Measurements from ENCODE around the gene MARCHF6. TPM values are rescaled to one million over a fixed set of nuclear protein-coding genes. Genes with fewer than 3 reads are reported as not detected.
"Not testable (repeated sequence)": the region's sequence is repeated elsewhere in the genome, so short reads cannot be mapped to it uniquely, and the experiment has no call there.

The MARCHF6 gene
- total RNA-seq, 1 donor from 2014 or later = 44.0 TPM

DNA sequence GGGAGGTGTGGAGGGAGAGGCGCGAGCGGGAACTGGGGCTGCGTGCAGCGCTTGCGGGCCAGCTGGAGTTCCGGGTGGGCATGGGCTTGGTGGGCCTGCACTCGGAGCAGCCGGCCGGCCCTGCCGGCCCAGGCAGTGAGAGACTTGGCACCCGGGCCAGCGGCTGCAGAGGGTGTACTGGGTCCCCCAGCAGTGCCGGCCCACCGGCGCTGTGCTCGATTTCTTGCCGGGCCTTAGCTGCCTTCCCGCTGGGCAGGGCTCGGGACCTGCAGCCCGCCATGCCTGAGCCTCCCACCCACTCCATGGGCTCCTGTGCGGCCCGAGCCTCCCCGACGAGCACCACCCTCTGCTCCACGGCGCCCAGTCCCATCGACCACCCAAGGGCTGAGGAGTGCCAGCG lies 21.7 kb downstream of the MARCHF6 start:
- not testable (repeated sequence) for DNase-seq (ENCODE audit: low read depth)

DNA sequence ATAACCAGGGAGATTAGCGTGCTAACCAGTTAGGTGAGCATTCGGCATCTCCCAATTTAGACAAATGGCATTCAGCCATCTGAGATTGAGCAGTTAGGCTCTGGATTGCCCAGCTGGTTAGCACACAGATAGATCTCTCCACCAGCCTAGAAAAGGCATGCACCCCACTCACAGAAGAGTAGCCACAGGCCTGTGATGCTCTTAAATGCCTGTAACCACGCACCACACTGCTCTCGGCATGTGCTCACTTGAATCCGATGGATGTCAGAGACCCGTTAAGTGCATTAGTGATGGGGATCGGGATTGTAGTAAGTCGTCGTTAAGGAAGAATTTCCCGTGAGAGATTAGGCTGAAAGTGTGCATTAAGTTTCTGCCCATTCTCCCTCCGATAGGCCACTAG lies 23.0 kb downstream of the MARCHF6 start:
- peak; percentile 46 for DNase-seq (ENCODE audit: low read depth)

DNA sequence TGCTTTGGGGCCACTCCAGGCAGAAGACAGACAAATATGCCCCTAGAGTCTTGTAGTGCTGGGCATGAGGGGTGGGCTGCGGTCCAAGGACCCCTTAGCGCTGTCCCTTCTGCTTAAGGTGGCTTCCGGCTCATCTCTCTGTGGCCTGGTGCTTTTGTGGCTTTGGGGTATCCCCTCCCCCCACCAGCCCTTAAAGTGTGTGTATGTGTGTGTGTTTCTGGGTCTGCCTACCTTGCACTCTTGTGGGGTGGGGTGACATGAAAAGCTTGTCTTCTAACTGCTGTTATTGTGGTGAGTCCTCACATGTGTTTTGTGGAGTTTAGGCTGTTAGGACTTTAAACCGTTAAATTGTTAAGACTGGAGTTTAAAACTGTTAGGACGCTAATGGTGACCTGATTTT lies 23.6 kb downstream of the MARCHF6 start:
- no peak for DNase-seq (ENCODE audit: low read depth)

DNA sequence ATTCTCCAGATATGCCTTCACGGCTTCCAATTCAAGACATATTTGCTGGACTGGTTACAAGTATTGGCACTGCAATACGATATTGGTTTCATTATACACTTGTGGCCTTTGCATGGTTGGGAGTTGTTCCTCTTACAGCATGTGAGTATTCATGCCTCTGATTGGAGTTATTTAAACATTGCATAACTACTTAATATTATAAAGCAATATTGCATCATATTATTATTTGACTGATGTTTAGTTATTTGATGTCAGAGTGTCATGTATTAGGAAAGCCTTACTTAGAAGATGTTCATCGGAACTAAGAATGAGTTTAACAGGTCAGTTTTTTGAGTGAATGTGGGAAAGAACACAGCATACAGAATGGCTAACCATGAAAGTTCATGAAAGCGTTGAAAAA lies 28.3 kb downstream of the MARCHF6 start:
- DNase-seq (ENCODE audit: low read depth) = no peak

DNA sequence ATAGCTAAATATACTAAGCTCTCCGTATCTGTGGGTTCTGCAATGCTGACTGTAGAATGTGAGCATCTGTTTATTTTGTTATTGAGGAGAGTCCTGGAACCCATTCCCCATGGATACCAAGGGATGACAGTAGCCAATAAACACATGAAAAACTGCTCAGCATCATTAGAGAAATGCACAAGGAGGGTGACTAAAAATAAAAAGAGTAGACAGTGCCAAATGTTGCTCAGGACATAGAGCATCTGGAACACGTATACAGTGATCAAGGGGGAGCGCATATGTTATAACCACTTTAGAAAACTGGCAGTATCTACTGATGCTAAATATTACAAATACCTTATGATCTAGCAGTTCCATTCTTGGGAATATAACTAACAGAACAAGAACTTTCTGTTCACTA lies 31.0 kb downstream of the MARCHF6 start:
- DNase-seq (ENCODE audit: low read depth) = no peak

DNA sequence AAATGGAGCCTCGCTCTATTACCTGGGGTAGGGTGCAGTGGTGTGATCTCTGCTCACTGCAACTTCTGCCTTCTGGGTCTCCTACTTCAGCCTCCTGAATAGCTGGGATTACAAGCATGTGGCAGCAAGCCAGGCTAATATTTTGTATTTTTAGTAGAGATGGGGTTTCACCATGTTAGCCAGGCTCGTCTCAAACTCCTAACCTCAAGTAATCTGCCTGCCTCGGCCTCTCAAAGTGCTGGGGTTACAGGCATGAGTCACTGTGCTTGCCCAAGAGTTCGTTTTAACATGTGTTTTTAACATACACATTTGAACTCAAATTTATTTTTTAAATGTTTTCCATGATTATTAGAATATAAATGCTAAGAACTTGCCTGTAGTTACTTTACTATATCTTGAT lies 34.2 kb downstream of the MARCHF6 start:
- peak; percentile 64 for DNase-seq (ENCODE audit: low read depth)

DNA sequence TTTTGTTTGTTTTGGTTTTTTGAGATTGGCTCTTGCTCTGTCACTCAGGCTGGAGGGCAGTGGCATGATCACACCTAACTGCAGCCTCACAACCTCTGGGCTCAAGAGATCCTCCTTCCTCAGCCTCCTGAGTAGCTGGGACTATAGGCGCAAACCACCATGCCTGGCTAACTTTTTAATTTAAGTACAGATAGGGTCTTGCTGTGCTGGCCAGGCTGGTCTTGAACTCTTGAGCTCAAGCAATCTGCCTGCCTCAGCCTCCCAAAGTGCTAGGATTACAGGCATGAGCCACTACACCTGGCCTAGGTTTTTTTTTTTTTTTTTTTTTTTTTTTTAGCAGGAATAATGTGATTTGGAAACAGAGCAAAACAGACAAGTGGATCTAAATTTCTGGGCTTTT lies 37.6 kb downstream of the MARCHF6 start:
- no peak for DNase-seq (ENCODE audit: low read depth)

DNA sequence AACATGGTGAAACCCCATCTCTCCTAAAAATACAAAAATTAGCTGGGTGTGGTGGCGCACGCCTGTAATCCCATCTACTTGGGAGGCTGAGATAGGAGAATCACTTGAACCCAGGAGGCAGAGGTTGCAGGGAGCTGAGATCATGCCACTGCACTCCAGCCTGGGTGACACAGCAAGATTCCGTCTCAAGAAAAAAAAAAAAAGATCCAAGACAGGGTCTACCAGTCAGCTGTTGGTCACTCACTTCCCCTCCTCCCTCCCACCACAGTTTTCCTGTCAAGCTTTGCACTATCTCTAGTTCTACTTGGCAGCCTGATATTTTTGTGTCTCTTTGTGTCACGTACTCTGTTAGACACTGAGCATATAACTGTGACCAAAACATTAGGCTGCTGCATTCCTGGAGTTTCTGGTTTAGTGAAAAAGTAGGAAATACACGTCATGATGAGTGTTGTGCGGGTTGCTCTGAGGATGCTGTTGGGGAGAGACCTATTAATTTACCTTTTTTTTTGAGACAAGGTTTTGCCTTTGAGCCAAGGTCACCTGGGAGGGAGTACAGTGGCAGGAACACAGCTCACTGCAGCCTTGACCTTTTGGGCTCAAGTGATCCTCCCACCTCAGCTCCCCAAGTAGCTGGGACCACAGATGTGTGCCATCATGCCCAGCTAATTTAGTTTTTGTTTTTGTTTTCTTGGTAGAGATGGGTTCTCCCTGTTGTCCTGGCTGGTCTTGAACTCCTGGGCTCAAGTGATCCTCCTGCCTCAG lies 39.3 kb downstream of the MARCHF6 start:
- not testable (repeated sequence) for DNase-seq (ENCODE audit: low read depth)

DNA sequence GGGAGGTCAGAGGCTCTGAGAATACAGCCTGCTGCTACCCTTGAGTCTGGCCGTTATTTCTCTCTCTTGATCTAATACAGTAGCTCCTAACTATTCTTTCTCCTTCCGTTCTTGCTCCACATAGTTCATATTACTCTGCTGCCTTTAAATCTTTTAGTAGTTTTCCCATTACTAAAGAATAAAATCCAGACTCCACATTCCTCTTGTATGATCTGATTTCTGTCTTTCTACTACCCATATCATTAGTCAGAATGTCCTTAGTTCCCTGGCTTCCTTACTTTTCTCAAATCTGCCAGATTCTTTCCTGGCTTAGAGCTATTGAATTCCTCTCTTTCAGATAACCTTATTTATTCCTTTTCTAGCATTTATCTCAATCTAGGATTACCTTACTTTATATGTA lies 40.0 kb downstream of the MARCHF6 start:
- no peak for DNase-seq (ENCODE audit: low read depth)

DNA sequence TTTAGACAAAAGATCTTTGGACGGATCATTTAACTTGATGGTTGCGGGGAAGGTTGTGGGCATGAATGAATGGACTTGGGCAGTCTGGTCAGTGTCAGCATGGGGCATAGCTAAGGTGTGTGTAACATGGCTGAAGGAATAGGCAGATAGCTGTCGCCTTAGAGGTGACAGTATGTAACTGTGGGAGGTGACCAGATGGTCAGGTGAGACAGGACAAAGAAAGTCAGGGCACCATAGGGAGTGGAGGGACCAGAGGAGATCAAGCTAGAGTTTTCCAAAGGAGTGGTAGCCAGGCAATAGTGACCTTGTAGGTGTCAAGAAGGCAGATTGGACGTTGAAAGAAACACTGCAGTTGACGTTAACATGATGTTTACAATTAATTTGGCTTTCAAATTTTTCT lies 43.1 kb downstream of the MARCHF6 start:
- DNase-seq (ENCODE audit: low read depth) = no peak

DNA sequence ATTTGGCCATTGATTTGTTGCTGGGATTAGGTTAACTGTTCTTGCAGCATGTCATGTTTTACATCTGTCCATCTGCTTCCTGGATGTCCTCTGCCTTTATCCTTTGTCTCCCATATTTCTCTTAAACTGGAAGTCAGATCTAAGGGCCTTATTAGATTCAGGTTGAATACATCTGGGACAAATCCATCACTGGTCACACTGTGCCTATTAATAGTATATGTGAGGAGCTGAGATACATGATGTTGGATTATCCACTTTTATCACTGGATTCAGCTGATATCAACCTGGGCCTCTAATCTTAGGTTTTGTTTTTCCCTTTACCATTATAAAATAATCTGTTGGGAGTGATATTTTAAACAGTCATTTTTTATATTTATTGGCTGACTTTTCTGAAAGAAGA lies 46.3 kb downstream of the MARCHF6 start:
- no peak for DNase-seq (ENCODE audit: low read depth)

DNA sequence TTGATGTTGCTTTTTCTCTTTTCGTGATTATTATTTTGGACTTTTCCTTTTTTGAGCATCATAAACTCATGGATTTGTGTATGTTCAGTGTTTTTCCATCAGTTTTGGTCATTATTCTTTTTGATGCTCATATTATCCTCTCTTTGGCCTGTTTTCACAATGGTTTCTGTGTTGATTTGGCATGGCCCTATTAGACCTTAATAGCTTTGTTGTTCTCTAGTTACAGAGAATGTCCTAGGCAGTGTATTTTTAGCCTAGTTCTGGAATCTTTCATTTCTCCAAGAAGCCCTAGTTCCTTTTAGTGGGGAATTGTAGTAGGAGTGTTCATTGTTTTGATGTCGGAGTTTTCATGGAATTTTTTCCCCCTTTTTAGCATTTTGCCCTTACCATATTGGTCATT lies 46.9 kb downstream of the MARCHF6 start:
- no peak for DNase-seq (ENCODE audit: low read depth)

DNA sequence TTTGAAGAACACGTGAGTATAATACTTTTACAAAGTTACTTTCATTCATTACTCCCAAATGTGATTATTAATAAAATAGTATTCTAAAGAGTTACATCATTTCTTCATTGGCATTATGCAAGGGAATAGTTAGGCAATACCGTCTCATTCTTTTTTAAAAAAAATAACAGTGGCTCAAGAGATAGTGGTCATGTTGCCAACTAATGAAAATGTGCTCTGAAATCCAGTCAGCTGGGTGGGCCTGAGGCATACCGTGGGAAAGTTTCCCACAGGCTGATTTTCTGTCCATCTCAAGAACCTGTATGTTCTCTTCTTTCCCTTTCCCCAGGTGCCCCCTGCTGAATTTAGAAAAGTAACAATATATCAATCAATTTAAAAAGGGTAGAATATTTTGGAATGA lies 47.3 kb downstream of the MARCHF6 start:
- DNase-seq (ENCODE audit: low read depth) = no peak

DNA sequence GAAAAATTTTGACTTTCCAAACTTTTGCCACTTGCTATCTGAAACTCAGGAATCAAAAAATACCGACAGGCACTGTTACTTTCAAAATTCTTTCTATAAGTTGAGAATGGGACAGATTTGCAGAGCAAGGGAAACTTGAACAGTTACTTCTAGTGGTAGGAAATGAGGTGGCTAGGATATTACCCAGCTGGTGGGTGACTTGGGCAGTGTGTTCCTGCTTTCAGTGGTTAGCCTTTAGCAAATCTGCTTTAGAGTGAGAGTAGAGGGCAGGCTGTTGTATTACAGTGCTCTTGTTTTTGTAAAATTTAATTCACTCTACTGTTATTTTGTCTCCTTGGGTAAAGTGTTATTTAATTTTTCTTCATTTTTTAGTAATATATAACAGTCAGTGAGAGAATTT lies 48.0 kb downstream of the MARCHF6 start:
- no peak for DNase-seq (ENCODE audit: low read depth)

Other genes starting within 250 kb of the MARCHF6 start
- gene ATPSCKMT, start 103.8 kb upstream of the MARCHF6 start, total RNA-seq = 31.4 and 32.8 TPM in 2 replicates
- gene CCT5, start 103.4 kb upstream of the MARCHF6 start, total RNA-seq = 340 and 378 TPM in 2 replicates
- gene CMBL, start 45.8 kb upstream of the MARCHF6 start, total RNA-seq = 2.0 TPM in 2 replicates
- gene ROPN1L, start 88.2 kb downstream of the MARCHF6 start, total RNA-seq = 0.68 and 0.94 TPM in 2 replicates
- 1.0 and 3.1 TPM in 2 replicates for gene ANKRD33B, start 210.4 kb downstream of the MARCHF6 start, total RNA-seq